Endodermal cell (in vitro differentiated cells): ENCODE data around the gene SCFD2. TPM values are rescaled to one million over a fixed set of nuclear protein-coding genes. Genes with fewer than 3 reads are reported as not detected.

Experiments used
- DNase-seq: peaks from one replicate; pipeline ENCODE4 v3.0.0-alpha.2; 2017
- H3K27ac ChIP-seq: 2 replicates; pipeline ENCODE4 v1.5.1; 2013; ENCODE audit warnings: mild to moderate bottlenecking, low read depth, low read length, moderate library complexity
- H3K27me3 ChIP-seq: 2 replicates; pipeline ENCODE4 v1.6.1; 2013; ENCODE audit warnings: mild to moderate bottlenecking, low read length, moderate library complexity; ENCODE audit not compliant: insufficient read depth, control insufficient read depth, poor library complexity, severe bottlenecking
- H3K36me3 ChIP-seq: 2 replicates; pipeline ENCODE4 v1.7.0; 2013; ENCODE audit warnings: mild to moderate bottlenecking, low read length, moderate library complexity; ENCODE audit not compliant: control insufficient read depth, insufficient read depth
- H3K4me1 ChIP-seq: one replicate; pipeline ENCODE4 v1.7.0; 2013; ENCODE audit warnings: low read length; ENCODE audit not compliant: control insufficient read depth, insufficient read depth
- H3K4me3 ChIP-seq: 2 replicates; pipeline ENCODE4 v1.5.1; 2013; ENCODE audit warnings: mild to moderate bottlenecking, low read length, moderate library complexity
- H3K9ac ChIP-seq: 2 replicates; pipeline ENCODE4 v1.6.1; 2013; ENCODE audit warnings: mild to moderate bottlenecking, low read length, moderate library complexity; ENCODE audit not compliant: poor library complexity, severe bottlenecking; ENCODE audit errors: extremely low read depth
- H3K9me3 ChIP-seq: 2 replicates; pipeline ENCODE4 v1.6.1; 2013; ENCODE audit warnings: mild to moderate bottlenecking, low read length, moderate library complexity; ENCODE audit not compliant: control insufficient read depth
- H3K27ac Mint-ChIP-seq: 2 replicates; pipeline ENCODE4 v1.8.0; 2020; ENCODE audit warnings: mixed read lengths
- H3K27me3 Mint-ChIP-seq: 2 replicates; pipeline ENCODE4 v1.8.0; 2021; ENCODE audit warnings: mild to moderate bottlenecking, mixed read lengths; ENCODE audit not compliant: insufficient read depth
- H3K36me3 Mint-ChIP-seq: 2 replicates; pipeline ENCODE4 v1.8.0; 2020; ENCODE audit warnings: low read depth, mixed read lengths
- H3K4me1 Mint-ChIP-seq: 2 replicates; pipeline ENCODE4 v1.8.0; 2020; ENCODE audit warnings: mixed read lengths
- H3K4me3 Mint-ChIP-seq: 2 replicates; pipeline ENCODE4 v1.8.0; 2020; ENCODE audit warnings: mild to moderate bottlenecking, moderate library complexity, mixed read lengths
- H3K9me3 Mint-ChIP-seq: 2 replicates; pipeline ENCODE4 v1.8.0; 2020; ENCODE audit warnings: mild to moderate bottlenecking, mixed read lengths
- WGBS, 2 experiments: methylation state at CpG; one replicate each; pipeline versions ENCODE4 v1.1.5 to v1.1.7; 2013; ENCODE audit warnings: missing lambda C conversion rate in 2 of 2, mixed read lengths in 1 of 2; ENCODE audit not compliant: insufficient coverage in 1 of 2, insufficient read length in 1 of 2; 5-methylcytosine and 5-hydroxymethylcytosine counted together
- total RNA-seq, 2 donors: library from RNA; stranded (reverse); fragmentation: NEBNext Ultra II Directional in 1 of 2; extraction: Animal tissue kit (Norgen Biotek cat#: 25700) in 1 of 2; gene quantifications; 2 replicates in 1 of 2; 3 replicates in 1 of 2; pipeline ENCODE4 v1.2.1, GENCODE V29; 2021
- TF ChIP-seq, protein P1 (sequence below): fragments of 200-600 bp; sonication (generic); conservative IDR thresholded peaks from 2 replicates; pipeline ENCODE4 v1.5.0; 2021; ENCODE audit warnings: antibody characterized with exemption, mild to moderate bottlenecking

Gene SCFD2
- total RNA-seq, 2 donors from 2014 or later, result 5.7 to 6.5 TPM

DNA sequence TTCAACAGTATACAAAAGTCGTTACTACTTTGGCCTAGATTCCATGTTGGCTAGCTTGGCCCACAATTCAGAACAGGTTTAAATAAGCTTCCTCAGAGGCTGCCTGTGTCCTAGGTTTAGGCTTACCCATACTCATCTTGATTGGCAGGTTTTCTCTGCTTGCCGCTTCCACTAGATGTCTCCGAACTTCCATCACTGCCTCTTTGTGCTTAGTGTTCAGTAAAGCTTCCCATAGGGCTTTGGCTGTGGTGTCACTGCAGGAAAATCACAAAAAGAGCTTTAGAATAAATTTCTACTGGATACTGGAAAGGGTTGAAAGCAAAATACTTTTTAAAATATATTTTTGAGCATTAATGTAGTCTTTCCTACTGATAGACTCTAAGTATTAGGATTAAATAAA is 52.4 kb downstream of the SCFD2 start:
- no peak overlapping the region for H3K4me3 Mint-ChIP-seq
- WGBS, 2 experiments, result 54 to 60% methylated on average over 1 to 3 of the region's 3 CpGs
- peak; percentile 72 for DNase-seq

DNA sequence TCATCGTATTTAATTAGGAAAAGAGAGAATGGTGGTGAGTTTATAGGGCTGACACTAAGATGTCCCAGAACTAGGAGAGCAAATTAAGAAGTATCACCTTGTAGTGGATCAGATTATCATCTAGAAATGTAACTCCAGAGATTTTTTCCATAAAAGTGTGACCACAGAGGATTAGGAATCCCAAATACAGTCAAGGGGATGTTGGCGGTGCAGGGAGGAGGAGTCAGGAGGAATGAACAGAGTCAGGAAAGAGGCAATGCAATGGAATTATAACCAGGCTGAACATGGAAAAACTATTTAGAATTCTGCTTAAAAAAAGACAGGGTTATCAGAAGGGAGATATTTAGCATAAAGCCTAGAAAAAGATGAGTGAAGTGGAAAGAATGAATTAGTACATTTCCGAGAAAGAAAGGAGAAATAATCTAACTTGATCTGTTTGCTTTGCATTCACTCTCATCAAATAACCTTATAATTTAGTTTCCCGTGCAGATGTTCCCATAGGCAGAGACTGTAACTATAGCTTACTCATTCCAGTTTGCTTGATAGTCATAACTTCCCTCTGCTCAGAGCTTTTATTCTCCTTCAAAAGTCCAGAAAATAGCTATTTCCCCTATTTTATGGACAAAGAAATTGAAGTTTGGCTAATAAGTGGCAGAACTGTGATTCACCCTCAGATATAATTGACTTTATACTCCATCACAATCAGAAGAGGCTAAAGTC is 56.4 kb downstream of the SCFD2 start:
- Mint-ChIP-seq H3K27me3 (no peaks in the 10 kb centered on the region), H3K9me3 (no peaks in the 10 kb centered on the region), H3K4me1 (no peaks in the 10 kb centered on the region), H3K27ac (no peak overlapping the region), H3K4me3 (no peak overlapping the region), H3K36me3 (no peaks in the 10 kb centered on the region)
- Histone ChIP-seq H3K4me1 (no peaks in the 10 kb centered on the region), H3K4me3 (no peak overlapping the region), H3K9me3 (no peaks in the 10 kb centered on the region), H3K27me3 (no peaks in the 10 kb centered on the region), H3K27ac (no peak overlapping the region), H3K9ac (no peak overlapping the region), H3K36me3 (no peaks in the 10 kb centered on the region)
- TF ChIP-seq, protein P1, sequence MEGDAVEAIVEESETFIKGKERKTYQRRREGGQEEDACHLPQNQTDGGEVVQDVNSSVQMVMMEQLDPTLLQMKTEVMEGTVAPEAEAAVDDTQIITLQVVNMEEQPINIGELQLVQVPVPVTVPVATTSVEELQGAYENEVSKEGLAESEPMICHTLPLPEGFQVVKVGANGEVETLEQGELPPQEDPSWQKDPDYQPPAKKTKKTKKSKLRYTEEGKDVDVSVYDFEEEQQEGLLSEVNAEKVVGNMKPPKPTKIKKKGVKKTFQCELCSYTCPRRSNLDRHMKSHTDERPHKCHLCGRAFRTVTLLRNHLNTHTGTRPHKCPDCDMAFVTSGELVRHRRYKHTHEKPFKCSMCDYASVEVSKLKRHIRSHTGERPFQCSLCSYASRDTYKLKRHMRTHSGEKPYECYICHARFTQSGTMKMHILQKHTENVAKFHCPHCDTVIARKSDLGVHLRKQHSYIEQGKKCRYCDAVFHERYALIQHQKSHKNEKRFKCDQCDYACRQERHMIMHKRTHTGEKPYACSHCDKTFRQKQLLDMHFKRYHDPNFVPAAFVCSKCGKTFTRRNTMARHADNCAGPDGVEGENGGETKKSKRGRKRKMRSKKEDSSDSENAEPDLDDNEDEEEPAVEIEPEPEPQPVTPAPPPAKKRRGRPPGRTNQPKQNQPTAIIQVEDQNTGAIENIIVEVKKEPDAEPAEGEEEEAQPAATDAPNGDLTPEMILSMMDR, result no peak
- 91 to 93% methylated on average over 2 to 4 of the region's 4 CpGs for WGBS, 2 experiments
- DNase-seq, result no peak

More for the DNA sequence above, 52.4 kb downstream of the SCFD2 start:
- Histone ChIP-seq H3K27ac (no peak overlapping the region), H3K27me3 (no peaks in the 10 kb centered on the region), H3K36me3 (no peaks in the 10 kb centered on the region), H3K4me3 (no peak overlapping the region), H3K4me1 (no peaks in the 10 kb centered on the region), H3K9ac (no peak overlapping the region), H3K9me3 (no peaks in the 10 kb centered on the region)
- no peak overlapping the region for H3K27ac Mint-ChIP-seq
- no peaks in the 10 kb centered on the region for H3K27me3 Mint-ChIP-seq
- peaks cover 6% of the 10 kb centered on the region for H3K4me1 Mint-ChIP-seq
- H3K9me3 Mint-ChIP-seq, result no peaks in the 10 kb centered on the region
- TF ChIP-seq, protein P1, result peak; percentile 69
- no peaks in the 10 kb centered on the region for H3K36me3 Mint-ChIP-seq

DNA sequence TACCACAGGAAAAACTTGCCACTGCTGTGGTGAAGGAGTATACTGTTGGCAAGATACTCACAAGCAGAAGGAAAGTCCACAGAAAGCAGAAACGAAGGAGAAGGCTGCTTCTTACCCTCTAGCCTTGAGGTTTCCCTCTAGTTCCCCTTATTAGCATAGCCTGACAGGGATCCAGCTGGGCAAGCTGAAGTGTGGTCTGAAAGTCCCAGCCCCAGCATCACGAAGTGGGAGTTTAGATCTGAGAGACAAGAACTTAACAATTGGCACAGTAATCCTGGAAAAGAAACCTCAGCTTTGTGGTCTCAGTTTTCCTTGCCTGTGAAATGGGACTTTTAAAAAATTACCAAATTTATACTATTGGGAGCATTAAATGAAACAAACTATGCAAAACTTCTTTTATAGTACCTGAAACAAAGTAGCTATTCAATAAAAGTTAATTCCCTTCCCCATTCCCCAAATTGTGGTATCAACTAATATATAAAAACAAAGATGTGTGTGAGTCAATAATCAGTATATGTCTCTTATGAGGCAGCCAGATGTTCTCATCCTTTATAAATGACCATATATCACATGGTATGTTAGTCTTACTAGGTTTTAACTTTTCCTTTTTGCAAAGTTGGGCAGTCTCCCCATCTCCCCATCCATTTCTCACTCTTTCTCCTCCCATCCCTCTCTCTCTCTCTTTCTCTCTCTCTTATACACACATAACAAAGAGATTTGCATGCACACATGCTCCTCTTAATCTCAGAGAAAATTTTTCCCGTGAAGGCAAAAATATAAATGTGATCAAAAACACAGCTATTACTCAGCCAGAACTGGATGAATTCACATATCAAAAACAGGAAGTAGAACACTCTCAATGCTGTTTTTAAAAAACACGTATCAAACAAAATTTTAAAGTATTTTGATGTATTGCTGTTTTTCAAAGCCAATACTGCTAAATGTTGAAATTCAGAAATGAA is 57.8 kb downstream of the SCFD2 start:
- Mint-ChIP-seq H3K27ac (no peak overlapping the region), H3K4me3 (no peak overlapping the region), H3K36me3 (no peaks in the 10 kb centered on the region), H3K4me1 (no peaks in the 10 kb centered on the region), H3K27me3 (no peaks in the 10 kb centered on the region), H3K9me3 (peaks cover 9% of the 10 kb centered on the region)
- no peak for DNase-seq
- H3K36me3 ChIP-seq, result no peaks in the 10 kb centered on the region
- H3K4me1 ChIP-seq, result no peaks in the 10 kb centered on the region
- no peak overlapping the region for H3K9ac ChIP-seq
- TF ChIP-seq, protein P1, result no peak
- no peaks in the 10 kb centered on the region for H3K9me3 ChIP-seq
- no peak overlapping the region for H3K4me3 ChIP-seq
- H3K27me3 ChIP-seq, result no peaks in the 10 kb centered on the region
- H3K27ac ChIP-seq, result no peak overlapping the region
- 25 to 73% methylated on average over 1 to 4 of the region's 4 CpGs for WGBS, 2 experiments
